Suppressor macrophage (primary cell): ENCODE results near the gene DCAF16.
"Not testable (repeated sequence)": the region's sequence is repeated elsewhere in the genome, so short reads cannot be mapped to it uniquely, and the experiment has no call there.

Experiments
- DNase-seq, 4 experiments: peaks; one replicate each; pipeline ENCODE4 v3.0.0-alpha.2; 2020 to 2022
- total RNA-seq, 17 experiments: gene quantifications; one replicate each; lab custom pipeline; 2026; ENCODE audit warnings: mixed read lengths in 6 of 17, inconsistent platforms in 3 of 17; lab: John Stamatoyannopoulos, UW

The DCAF16 gene
- total RNA-seq: 7.0 to 28.6 (median 17.2) reads per million in 17 experiments

- peak; percentile 100 for DNase-seq
These were observed at the start of gene DCAF16, which contains the start of gene NCAPG for GRCh38 chr4:17810260-17811077. DCAF16 (minus strand) TSS chr4:17810757; CDS start chr4:17804141, 6,616 bp downstream. NCAPG (plus strand) TSS chr4:17810979; CDS start chr4:17811078, 99 bp downstream.

- DNase-seq: no peak
These were observed 49.3 kb upstream of the DCAF16 start for GRCh38 chr4:17859793-17860406.

- no peak for DNase-seq
These were observed 43.5 kb upstream of the DCAF16 start for GRCh38 chr4:17854036-17854435.

GRCh38 chr4:17851959-17852358 lies 41.4 kb upstream of the DCAF16 start:
- DNase-seq: no peak

GRCh38 chr4:17850295-17850694 lies 39.7 kb upstream of the DCAF16 start:
- not testable (repeated sequence) for DNase-seq

GRCh38 chr4:17846266-17846665 lies 35.7 kb upstream of the DCAF16 start:
- DNase-seq: no peak

- no peak for DNase-seq
These were observed 13.5 kb upstream of the DCAF16 start for GRCh38 chr4:17823871-17824669.

- peak; percentile 32 to 77 (median 52) for DNase-seq
These were observed 6.5 kb upstream of the DCAF16 start for GRCh38 chr4:17817027-17817426.

GRCh38 chr4:17816142-17816541 lies 5.6 kb upstream of the DCAF16 start:
- DNase-seq: no peak

- DNase-seq: peak; percentile 66 to 81 (median 73)
These were observed 3.6 kb upstream of the DCAF16 start for GRCh38 chr4:17814140-17814539.

- DNase-seq: no peak
These were observed 2.2 kb upstream of the DCAF16 start for GRCh38 chr4:17812801-17813200.

- DNase-seq: no peak
These were observed 1.6 kb upstream of the DCAF16 start for GRCh38 chr4:17812125-17812524.

- peak in 3 of 4 experiments; percentile 23 to 48 (median 39) for DNase-seq
These were observed 584 bp upstream of the DCAF16 start for GRCh38 chr4:17811078-17811603.

GRCh38 chr4:17809667-17810066 lies 890 bp downstream of the DCAF16 start:
- DNase-seq: no peak

- no peak for DNase-seq
These were observed 3.1 kb downstream of the DCAF16 start for GRCh38 chr4:17807446-17807845.

- DNase-seq: no peak
These were observed 4.9 kb downstream of the DCAF16 start for GRCh38 chr4:17805580-17806155.

- no peak for DNase-seq
These were observed 12.7 kb downstream of the DCAF16 start for GRCh38 chr4:17797808-17798207.

- no peak for DNase-seq
These were observed 15.8 kb downstream of the DCAF16 start for GRCh38 chr4:17794730-17795129.

GRCh38 chr4:17788956-17789355 lies 21.6 kb downstream of the DCAF16 start:
- no peak for DNase-seq

- no peak for DNase-seq
These were observed 23.2 kb downstream of the DCAF16 start for GRCh38 chr4:17787315-17787714.

- peak in 1 of 4 experiments; percentile 10 for DNase-seq
These were observed 24.0 kb downstream of the DCAF16 start for GRCh38 chr4:17786567-17786966.

GRCh38 chr4:17785858-17786257 lies 24.7 kb downstream of the DCAF16 start:
- no peak for DNase-seq
